Immature natural killer cell (primary cell): Measurements from ENCODE around the gene IGF1R. TPM values are rescaled to one million over a fixed set of nuclear protein-coding genes. Genes with fewer than 3 reads are reported as not detected.

Experiments used
- DNase-seq, 3 donors: peaks; one replicate each; pipeline ENCODE4 v3.0.0; 2022; ENCODE audit warnings: mixed read lengths in 1 of 3
- H3K27ac Mint-ChIP-seq, 6 donors: one replicate each; pipeline ENCODE4 v1.8.0; 2020; ENCODE audit warnings: mixed read lengths in 6 of 6, mild to moderate bottlenecking in 5 of 6, inconsistent platforms in 4 of 6, moderate library complexity in 3 of 6
- H3K27me3 Mint-ChIP-seq, 3 donors: one replicate each; pipeline ENCODE4 v1.8.0; 2020 to 2021; ENCODE audit warnings: low read depth in 3 of 3, mild to moderate bottlenecking in 3 of 3, mixed read lengths in 3 of 3, moderate library complexity in 3 of 3, inconsistent platforms in 1 of 3
- H3K36me3 Mint-ChIP-seq, 3 donors: one replicate each; pipeline ENCODE4 v1.8.0; 2020; ENCODE audit warnings: mixed read lengths in 3 of 3, inconsistent platforms in 2 of 3, mild to moderate bottlenecking in 2 of 3
- H3K4me1 Mint-ChIP-seq, 2 donors: one replicate each; pipeline ENCODE4 v1.8.0; 2020; ENCODE audit warnings: inconsistent platforms in 2 of 2, mild to moderate bottlenecking in 2 of 2, mixed read lengths in 2 of 2, moderate library complexity in 1 of 2
- H3K4me3 Mint-ChIP-seq, 5 donors: one replicate each; pipeline ENCODE4 v1.8.0; 2020; ENCODE audit warnings: mild to moderate bottlenecking in 5 of 5, mixed read lengths in 5 of 5, inconsistent platforms in 3 of 5, moderate library complexity in 3 of 5
- H3K9me3 Mint-ChIP-seq, 6 donors: one replicate each; pipeline ENCODE4 v1.8.0; 2020; ENCODE audit warnings: mild to moderate bottlenecking in 6 of 6, mixed read lengths in 6 of 6, inconsistent platforms in 4 of 6, moderate library complexity in 3 of 6
- polyA plus RNA-seq, 3 donors: library from polyadenylated mRNA; unstranded; fragments of 300-500 nt; fragmentation: Illumina TruSeq; gene quantifications; one replicate each; pipeline ENCODE4 v1.2.3, GENCODE V29; 2021

The IGF1R gene
- polyA plus RNA-seq, 3 donors from 2014 or later, result 1.4 to 4.7 (median 1.4) TPM

DNA sequence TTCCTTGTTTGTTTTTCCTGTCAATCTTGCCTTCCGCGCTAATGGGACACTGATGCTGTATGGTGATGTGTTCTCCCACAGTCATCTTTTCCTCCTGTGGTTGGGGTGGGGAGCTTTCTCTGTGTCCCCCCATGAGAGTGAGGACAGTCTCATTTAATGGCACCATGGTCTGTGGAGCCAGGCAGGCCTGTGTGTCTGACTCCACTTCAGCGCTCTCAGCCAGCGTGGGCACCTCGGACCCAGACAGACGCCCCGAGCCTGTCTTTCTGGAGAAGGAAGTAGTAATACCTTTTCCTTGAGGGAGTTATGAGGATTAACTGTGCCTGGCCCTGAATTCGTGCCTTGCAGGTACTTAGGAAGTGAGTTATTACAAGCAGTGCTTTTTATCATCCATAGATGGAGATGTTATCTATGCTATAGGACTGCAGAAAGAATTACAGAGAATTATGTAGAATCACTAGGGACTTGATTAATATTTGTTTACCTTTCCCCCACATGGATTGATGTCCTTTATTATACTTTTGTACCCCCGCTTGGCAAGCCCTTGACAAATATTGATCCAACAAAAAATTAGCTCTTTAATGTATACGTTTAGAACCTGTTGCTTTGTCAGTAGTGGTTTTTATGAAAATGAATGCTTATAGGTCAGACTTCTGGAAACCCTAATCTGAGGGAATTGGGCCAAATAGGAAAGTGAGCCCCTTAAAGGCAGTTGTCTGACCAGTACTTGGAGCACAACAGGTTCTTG is 206.9 kb downstream of the IGF1R start:
- peaks cover 8 to 13% (median 11%) of the 10 kb centered on the region in 3 donors for H3K27me3 Mint-ChIP-seq
- H3K4me3 Mint-ChIP-seq, result peak overlapping the region in 2 of 5 donors; percentile 7 to 31
- no peak for DNase-seq
- peak overlapping the region in 2 of 6 donors; percentile 61 to 68 for H3K27ac Mint-ChIP-seq
- no peaks in the 10 kb centered on the region for H3K9me3 Mint-ChIP-seq
- peaks cover 55 to 58% of the 10 kb centered on the region in 2 donors for H3K4me1 Mint-ChIP-seq
- H3K36me3 Mint-ChIP-seq, result no peaks in the 10 kb centered on the region

- H3K36me3 Mint-ChIP-seq, result no peaks in the 10 kb centered on the region
- no peak overlapping the region for H3K27ac Mint-ChIP-seq
- peaks cover 6 to 13% (median 10%) of the 10 kb centered on the region in 3 donors for H3K27me3 Mint-ChIP-seq
- H3K9me3 Mint-ChIP-seq, result no peaks in the 10 kb centered on the region
- peaks cover 55 to 58% of the 10 kb centered on the region in 2 donors for H3K4me1 Mint-ChIP-seq
- no peak for DNase-seq
- no peak overlapping the region for H3K4me3 Mint-ChIP-seq
Observed at GRCh38 chr15:98855815-98856531, 207.6 kb downstream of the IGF1R start.

GRCh38 chr15:98856532-98856907 is 208.2 kb downstream of the IGF1R start:
- H3K27me3 Mint-ChIP-seq, result peaks cover 6 to 15% (median 10%) of the 10 kb centered on the region in 3 donors
- H3K4me3 Mint-ChIP-seq, result no peak overlapping the region
- H3K27ac Mint-ChIP-seq, result no peak overlapping the region
- DNase-seq, result no peak
- H3K9me3 Mint-ChIP-seq, result no peaks in the 10 kb centered on the region
- peaks cover 55 to 59% of the 10 kb centered on the region in 2 donors for H3K4me1 Mint-ChIP-seq
- H3K36me3 Mint-ChIP-seq, result no peaks in the 10 kb centered on the region

- DNase-seq, result peak in 1 of 3 donors; percentile 25
- Mint-ChIP-seq H3K27me3 (peaks cover 0 to 9% (median 2%) of the 10 kb centered on the region in 3 donors), H3K9me3 (no peaks in the 10 kb centered on the region), H3K36me3 (no peaks in the 10 kb centered on the region), H3K27ac (peak overlapping the region; percentile 42 to 97 (median 85)), H3K4me3 (peak overlapping the region in 4 of 5 donors; percentile 67 to 91 (median 76)), H3K4me1 (peaks cover 36 to 44% of the 10 kb centered on the region in 2 donors)
Observed at GRCh38 chr15:98858610-98859023, 210.3 kb downstream of the IGF1R start.

DNA sequence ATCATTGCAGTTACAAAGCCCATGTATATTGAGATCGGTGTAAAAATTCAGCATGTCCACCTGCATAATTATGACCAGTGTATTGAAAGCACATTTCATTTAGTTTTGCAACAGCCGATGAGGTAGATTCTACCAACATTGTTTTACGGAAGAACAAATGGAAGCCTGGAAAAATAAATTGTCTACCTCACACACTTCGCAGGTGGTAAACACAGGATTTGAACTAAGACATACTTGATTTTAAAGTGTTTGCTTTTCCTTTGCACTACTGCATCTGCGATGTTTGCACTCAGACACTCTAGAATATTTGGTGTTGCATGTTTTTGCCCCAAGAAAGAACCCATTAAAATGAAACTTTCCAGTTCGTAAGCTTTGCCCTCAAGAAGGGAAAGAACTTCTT is 210.8 kb downstream of the IGF1R start:
- peak overlapping the region in 5 of 6 donors; percentile 78 to 97 (median 90) for H3K27ac Mint-ChIP-seq
- H3K4me1 Mint-ChIP-seq, result peaks cover 31 to 41% of the 10 kb centered on the region in 2 donors
- peak overlapping the region in 4 of 5 donors; percentile 67 to 91 (median 76) for H3K4me3 Mint-ChIP-seq
- no peaks in the 10 kb centered on the region for H3K9me3 Mint-ChIP-seq
- no peak for DNase-seq
- H3K36me3 Mint-ChIP-seq, result no peaks in the 10 kb centered on the region
- peaks cover 0 to 9% (median 0%) of the 10 kb centered on the region in 3 donors for H3K27me3 Mint-ChIP-seq

- peak in 2 of 3 donors; percentile 14 to 39 for DNase-seq
- peak overlapping the region in 4 of 5 donors; percentile 59 to 91 (median 74) for H3K4me3 Mint-ChIP-seq
- H3K4me1 Mint-ChIP-seq, result peaks cover 34 to 45% of the 10 kb centered on the region in 2 donors
- H3K9me3 Mint-ChIP-seq, result no peaks in the 10 kb centered on the region
- H3K27ac Mint-ChIP-seq, result peak overlapping the region; percentile 54 to 97 (median 91)
- no peaks in the 10 kb centered on the region for H3K36me3 Mint-ChIP-seq
- H3K27me3 Mint-ChIP-seq, result peaks cover 0 to 9% (median 0%) of the 10 kb centered on the region in 3 donors
Observed at GRCh38 chr15:98860281-98861041, 212.1 kb downstream of the IGF1R start.

GRCh38 chr15:98861188-98861587 is 212.8 kb downstream of the IGF1R start:
- Mint-ChIP-seq H3K27ac (peak overlapping the region; percentile 54 to 97 (median 91)), H3K9me3 (no peaks in the 10 kb centered on the region), H3K36me3 (no peaks in the 10 kb centered on the region), H3K27me3 (peaks cover 0 to 15% (median 4%) of the 10 kb centered on the region in 3 donors), H3K4me1 (peaks cover 42 to 51% of the 10 kb centered on the region in 2 donors), H3K4me3 (peak overlapping the region in 4 of 5 donors; percentile 59 to 91 (median 74))
- DNase-seq, result no peak

GRCh38 chr15:98863983-98864382 is 215.6 kb downstream of the IGF1R start:
- Mint-ChIP-seq H3K27me3 (peaks cover 2 to 17% (median 8%) of the 10 kb centered on the region in 3 donors), H3K4me1 (peaks cover 42 to 46% of the 10 kb centered on the region in 2 donors), H3K36me3 (no peaks in the 10 kb centered on the region), H3K4me3 (no peak overlapping the region), H3K27ac (peak overlapping the region in 1 of 6 donors; percentile 22), H3K9me3 (no peaks in the 10 kb centered on the region)
- DNase-seq, result no peak

DNA sequence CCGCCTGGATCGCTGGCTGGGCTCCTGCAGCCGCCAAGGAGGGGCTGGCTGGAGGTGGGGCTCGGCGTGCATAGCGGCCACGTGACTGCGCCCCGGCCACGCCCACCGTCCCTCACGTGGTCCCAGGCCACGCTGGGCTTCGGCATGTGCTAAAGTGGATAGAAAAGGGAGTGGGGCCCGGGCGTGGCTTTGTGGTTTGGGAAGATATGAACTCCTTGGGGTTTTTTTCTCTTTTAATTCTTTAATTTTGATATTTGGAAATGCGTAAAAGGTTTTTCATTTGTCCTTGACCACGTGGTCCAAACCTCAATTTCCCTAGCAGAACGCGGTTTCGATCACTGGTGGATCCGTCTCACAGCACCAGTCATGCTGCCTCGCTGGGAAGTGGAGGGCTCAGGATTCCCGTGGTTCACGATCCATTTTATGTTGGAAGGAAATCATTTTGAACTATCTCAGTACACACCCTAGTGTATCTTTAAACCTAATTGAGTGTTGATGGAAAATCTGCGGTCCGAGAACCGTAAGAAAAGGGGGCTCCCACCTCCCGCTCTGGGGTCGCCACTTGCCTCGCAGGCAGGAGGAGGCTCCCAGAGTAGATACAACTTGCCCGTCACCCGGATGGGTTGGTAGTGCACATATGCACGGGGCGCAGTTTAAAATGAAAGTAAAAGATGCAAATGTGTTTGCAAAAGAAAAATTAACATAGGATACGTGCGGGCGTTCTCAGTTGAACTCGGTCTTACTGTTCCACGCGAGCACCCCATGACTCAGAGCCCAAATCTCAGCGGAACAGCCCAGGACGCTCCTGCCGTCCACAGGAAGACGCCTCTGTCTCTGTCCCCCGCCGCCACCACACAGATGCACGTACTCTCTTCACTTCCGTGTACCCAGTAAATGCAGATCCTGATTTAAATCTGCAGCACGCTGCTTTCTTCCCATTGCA is 217.3 kb downstream of the IGF1R start:
- H3K4me3 Mint-ChIP-seq, result peak overlapping the region; percentile 89 to 94 (median 93)
- peak overlapping the region; percentile 83 to 96 (median 89) for H3K27ac Mint-ChIP-seq
- DNase-seq, result peak; percentile 70 to 79 (median 75)
- no peaks in the 10 kb centered on the region for H3K9me3 Mint-ChIP-seq
- peaks cover 2 to 17% (median 8%) of the 10 kb centered on the region in 3 donors for H3K27me3 Mint-ChIP-seq
- peaks cover 32 to 34% of the 10 kb centered on the region in 2 donors for H3K4me1 Mint-ChIP-seq
- peaks cover 0 to 3% (median 0%) of the 10 kb centered on the region in 3 donors for H3K36me3 Mint-ChIP-seq

GRCh38 chr15:98866511-98866910 is 218.2 kb downstream of the IGF1R start:
- peak overlapping the region; percentile 83 to 96 (median 89) for H3K27ac Mint-ChIP-seq
- peak in 2 of 3 donors; percentile 10 for DNase-seq
- no peaks in the 10 kb centered on the region for H3K9me3 Mint-ChIP-seq
- peaks cover 2 to 14% (median 8%) of the 10 kb centered on the region in 3 donors for H3K27me3 Mint-ChIP-seq
- H3K4me1 Mint-ChIP-seq, result peaks cover 23 to 26% of the 10 kb centered on the region in 2 donors
- peaks cover 0 to 3% (median 0%) of the 10 kb centered on the region in 3 donors for H3K36me3 Mint-ChIP-seq
- peak overlapping the region; percentile 89 to 94 (median 93) for H3K4me3 Mint-ChIP-seq

- Mint-ChIP-seq H3K4me3 (peak overlapping the region in 1 of 5 donors; percentile 10), H3K36me3 (peaks cover 0 to 3% (median 0%) of the 10 kb centered on the region in 3 donors), H3K27ac (no peak overlapping the region), H3K27me3 (peaks cover 2 to 16% (median 8%) of the 10 kb centered on the region in 3 donors), H3K4me1 (peaks cover 24 to 30% of the 10 kb centered on the region in 2 donors), H3K9me3 (no peaks in the 10 kb centered on the region)
- DNase-seq, result no peak
Observed at GRCh38 chr15:98868564-98868963, 220.2 kb downstream of the IGF1R start.

- no peaks in the 10 kb centered on the region for H3K9me3 Mint-ChIP-seq
- H3K4me1 Mint-ChIP-seq, result peaks cover 25 to 28% of the 10 kb centered on the region in 2 donors
- no peak overlapping the region for H3K4me3 Mint-ChIP-seq
- peaks cover 0 to 3% (median 0%) of the 10 kb centered on the region in 3 donors for H3K36me3 Mint-ChIP-seq
- H3K27me3 Mint-ChIP-seq, result peaks cover 5 to 10% (median 9%) of the 10 kb centered on the region in 3 donors
- no peak for DNase-seq
- H3K27ac Mint-ChIP-seq, result no peak overlapping the region
Observed at GRCh38 chr15:98870788-98871187, 222.4 kb downstream of the IGF1R start.
